Colonic mucosa (tissue), 4 donors: Measurements from ENCODE around the gene CUEDC1. TPM values are rescaled to one million over a fixed set of nuclear protein-coding genes. Genes with fewer than 3 reads are reported as not detected.

Experiments used
- DNase-seq: peaks from one replicate; pipeline ENCODE4 v3.0.0-alpha.2; 2020
- H3K27ac ChIP-seq: fragments of 200-600 bp; one replicate; pipeline ENCODE4 v1.8.0; 2021
- H3K27me3 ChIP-seq: fragments of 200-600 bp; one replicate; pipeline ENCODE4 v1.8.0; 2021
- H3K36me3 ChIP-seq: fragments of 200-600 bp; one replicate; pipeline ENCODE4 v1.8.0; 2021
- H3K4me1 ChIP-seq: fragments of 200-600 bp; one replicate; pipeline ENCODE4 v1.8.0; 2021; ENCODE audit warnings: mild to moderate bottlenecking
- H3K4me3 ChIP-seq: fragments of 200-600 bp; one replicate; pipeline ENCODE4 v1.8.0; 2021
- H3K9ac ChIP-seq, 2 donors: one replicate each; pipeline ENCODE4 v1.7.0; 2013; ENCODE audit warnings: control low read depth in 2 of 2, low read depth in 2 of 2, low read length in 2 of 2
- H3K9me3 ChIP-seq: fragments of 200-600 bp; one replicate; pipeline ENCODE4 v1.8.0; 2021
- intact Hi-C: fragments of 100-400 bp; cut with DNase I; formaldehyde crosslinking; loops from one replicate; pipeline ENCODE4 v1.14.1; 2022
- total RNA-seq, 2 donors: library from RNA; stranded (reverse); fragmentation: NEBNext Ultra II Directional in 1 of 2; extraction: Animal tissue kit (Norgen Biotek cat#: 25700) in 1 of 2; gene quantifications; one replicate each; pipeline ENCODE4 v1.2.1, GENCODE V29; 2021
- TF ChIP-seq, protein P1 (sequence below): fragments of 200-600 bp; IDR thresholded peaks from one replicate; pipeline ENCODE4 v1.8.0; 2022; ENCODE audit warnings: antibody characterized with exemption, mild to moderate bottlenecking
- donor health status: healthy.
- donor health status: DM: no; HTN: no; CAD: no.
- donor health status: DM: no; HTN: no; CAD: no.

CUEDC1 gene
- total RNA-seq, 2 donors from 2014 or later: 14.7 to 15.2 TPM

DNA sequence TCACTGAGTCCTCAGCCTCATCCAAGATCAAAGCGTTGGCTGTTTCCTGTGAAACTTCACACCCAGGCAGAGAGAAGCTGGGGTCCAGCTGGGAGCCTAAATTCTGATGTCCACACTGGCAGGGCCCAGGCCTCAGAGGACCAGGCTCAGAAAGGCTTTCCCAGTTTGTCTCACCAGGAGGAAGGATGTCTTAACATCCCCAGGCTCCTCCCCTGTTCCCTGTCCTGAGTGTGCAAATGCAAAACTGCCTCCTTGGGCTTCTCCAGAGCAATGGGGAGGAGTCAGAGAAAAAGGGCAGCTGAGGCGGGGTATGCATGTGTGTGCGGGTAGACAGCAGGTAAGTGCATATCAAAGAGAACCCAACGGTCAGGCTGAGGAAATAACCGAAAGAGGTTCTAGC, 45.7 kb downstream of the CUEDC1 start:
- TF ChIP-seq, protein P1, sequence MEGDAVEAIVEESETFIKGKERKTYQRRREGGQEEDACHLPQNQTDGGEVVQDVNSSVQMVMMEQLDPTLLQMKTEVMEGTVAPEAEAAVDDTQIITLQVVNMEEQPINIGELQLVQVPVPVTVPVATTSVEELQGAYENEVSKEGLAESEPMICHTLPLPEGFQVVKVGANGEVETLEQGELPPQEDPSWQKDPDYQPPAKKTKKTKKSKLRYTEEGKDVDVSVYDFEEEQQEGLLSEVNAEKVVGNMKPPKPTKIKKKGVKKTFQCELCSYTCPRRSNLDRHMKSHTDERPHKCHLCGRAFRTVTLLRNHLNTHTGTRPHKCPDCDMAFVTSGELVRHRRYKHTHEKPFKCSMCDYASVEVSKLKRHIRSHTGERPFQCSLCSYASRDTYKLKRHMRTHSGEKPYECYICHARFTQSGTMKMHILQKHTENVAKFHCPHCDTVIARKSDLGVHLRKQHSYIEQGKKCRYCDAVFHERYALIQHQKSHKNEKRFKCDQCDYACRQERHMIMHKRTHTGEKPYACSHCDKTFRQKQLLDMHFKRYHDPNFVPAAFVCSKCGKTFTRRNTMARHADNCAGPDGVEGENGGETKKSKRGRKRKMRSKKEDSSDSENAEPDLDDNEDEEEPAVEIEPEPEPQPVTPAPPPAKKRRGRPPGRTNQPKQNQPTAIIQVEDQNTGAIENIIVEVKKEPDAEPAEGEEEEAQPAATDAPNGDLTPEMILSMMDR: no peak
- Histone ChIP-seq H3K4me1 (peaks cover 21% of the 10 kb centered on the region), H3K4me3 (no peak overlapping the region), H3K9me3 (no peaks in the 10 kb centered on the region), H3K36me3 (no peaks in the 10 kb centered on the region), H3K27ac (no peak overlapping the region), H3K27me3 (no peaks in the 10 kb centered on the region), H3K9ac (peak overlapping the region in 1 of 2 donors; percentile 19)
- intact Hi-C loops: no loop called here
- no peak for DNase-seq

DNA sequence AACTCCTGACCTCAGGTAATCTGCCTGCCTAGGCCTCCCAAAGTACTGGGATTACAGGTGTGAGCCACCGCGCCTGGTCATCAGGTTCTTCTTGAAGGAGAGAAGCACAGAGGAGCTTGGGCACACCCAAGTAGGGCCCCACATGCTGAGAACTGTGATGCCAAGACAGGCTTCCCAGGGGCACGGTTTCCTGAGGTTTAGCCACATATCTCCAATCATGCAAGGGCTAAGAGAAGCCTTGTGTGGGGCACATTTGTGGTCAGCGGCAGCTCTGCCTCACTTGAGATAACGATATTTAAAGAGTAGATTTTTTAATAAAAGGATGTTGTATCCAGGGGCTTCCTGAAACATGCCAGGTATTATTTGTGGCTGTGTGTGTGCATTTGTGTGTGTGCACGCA, 46.9 kb downstream of the CUEDC1 start:
- DNase-seq: no peak
- no peak overlapping the region for H3K27ac ChIP-seq
- TF ChIP-seq, protein P1: no peak
- H3K4me3 ChIP-seq: no peak overlapping the region
- H3K27me3 ChIP-seq: no peaks in the 10 kb centered on the region
- intact Hi-C loops: no loop called here
- no peak overlapping the region for H3K9ac ChIP-seq
- H3K9me3 ChIP-seq: no peaks in the 10 kb centered on the region
- H3K4me1 ChIP-seq: peaks cover 33% of the 10 kb centered on the region
- H3K36me3 ChIP-seq: no peaks in the 10 kb centered on the region

DNA sequence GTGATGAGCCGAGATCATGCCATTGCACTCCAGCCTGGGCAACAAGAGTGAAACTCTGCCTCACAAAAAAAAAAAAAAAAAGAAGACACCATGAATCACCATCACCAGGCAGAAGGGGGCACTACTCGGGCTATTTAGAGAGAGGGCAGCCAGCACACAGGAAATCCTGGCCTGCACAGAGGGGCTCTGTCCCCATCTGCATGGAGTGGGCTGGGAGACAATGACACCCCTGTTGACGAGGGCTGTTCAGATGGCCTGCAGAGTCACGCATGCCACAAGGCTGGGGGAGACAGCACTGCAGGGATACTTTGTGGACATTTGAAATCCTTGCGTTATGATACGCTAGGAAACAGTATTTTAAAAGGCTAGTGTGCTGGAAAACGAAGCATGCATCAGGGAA, 48.3 kb downstream of the CUEDC1 start:
- Histone ChIP-seq H3K9ac (no peak overlapping the region), H3K9me3 (no peaks in the 10 kb centered on the region), H3K36me3 (no peaks in the 10 kb centered on the region), H3K27me3 (no peaks in the 10 kb centered on the region), H3K4me1 (peaks cover 38% of the 10 kb centered on the region), H3K4me3 (no peak overlapping the region), H3K27ac (no peak overlapping the region)
- TF ChIP-seq, protein P1: no peak
- intact Hi-C loops: no loop called here
- no peak for DNase-seq

- Histone ChIP-seq H3K27me3 (no peaks in the 10 kb centered on the region), H3K9ac (peak overlapping the region in 1 of 2 donors; percentile 42), H3K36me3 (no peaks in the 10 kb centered on the region), H3K27ac (no peak overlapping the region), H3K4me1 (peaks cover 33% of the 10 kb centered on the region), H3K4me3 (no peak overlapping the region), H3K9me3 (no peaks in the 10 kb centered on the region)
- no peak for DNase-seq
- TF ChIP-seq, protein P1: no peak
- intact Hi-C loops: no loop called here
These were observed 49.2 kb downstream of the CUEDC1 start for GRCh38 chr17:57905875-57906455.

DNA sequence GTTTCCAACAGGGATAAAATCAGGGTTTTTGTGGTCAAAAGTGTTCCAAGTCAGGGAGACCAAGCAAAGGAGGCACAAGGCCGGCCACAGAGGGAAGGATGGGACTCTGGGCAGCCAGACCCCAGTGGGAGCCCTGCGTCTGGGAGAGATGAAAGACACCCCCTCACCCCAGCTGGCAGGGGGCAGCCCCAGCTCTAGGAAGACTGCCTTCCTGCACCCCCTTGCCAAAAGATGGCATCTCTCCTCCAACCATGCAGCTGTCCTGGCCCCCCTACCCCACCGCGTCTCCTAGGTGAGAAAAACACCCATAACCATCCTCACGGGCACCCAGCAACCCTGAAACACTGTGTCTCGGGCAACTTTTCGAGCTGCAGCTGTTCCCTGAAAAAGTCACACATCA, 51.3 kb downstream of the CUEDC1 start:
- H3K4me1 ChIP-seq: peaks cover 49% of the 10 kb centered on the region
- no peak overlapping the region for H3K4me3 ChIP-seq
- H3K27ac ChIP-seq: peak overlapping the region; percentile 88
- no peaks in the 10 kb centered on the region for H3K36me3 ChIP-seq
- no peaks in the 10 kb centered on the region for H3K27me3 ChIP-seq
- H3K9me3 ChIP-seq: no peaks in the 10 kb centered on the region
- H3K9ac ChIP-seq: peak overlapping the region; percentile 54 to 75
- no peak for DNase-seq
- intact Hi-C loops: no loop called here
- TF ChIP-seq, protein P1: no peak
